HG03097 (cell line): ENCODE measurements around the gene CYCS.
"Not testable (repeated sequence)": the region's sequence is repeated elsewhere in the genome, so short reads cannot be mapped to it uniquely, and the experiment has no call there.

ENCODE experiments used
- ATAC-seq: cut with Tn5 transposase; IDR thresholded peaks from one replicate; pipeline ENCODE4 v1.9.1; 2021; ENCODE audit not compliant: unreplicated experiment, low FRiP score

CYCS gene

DNA sequence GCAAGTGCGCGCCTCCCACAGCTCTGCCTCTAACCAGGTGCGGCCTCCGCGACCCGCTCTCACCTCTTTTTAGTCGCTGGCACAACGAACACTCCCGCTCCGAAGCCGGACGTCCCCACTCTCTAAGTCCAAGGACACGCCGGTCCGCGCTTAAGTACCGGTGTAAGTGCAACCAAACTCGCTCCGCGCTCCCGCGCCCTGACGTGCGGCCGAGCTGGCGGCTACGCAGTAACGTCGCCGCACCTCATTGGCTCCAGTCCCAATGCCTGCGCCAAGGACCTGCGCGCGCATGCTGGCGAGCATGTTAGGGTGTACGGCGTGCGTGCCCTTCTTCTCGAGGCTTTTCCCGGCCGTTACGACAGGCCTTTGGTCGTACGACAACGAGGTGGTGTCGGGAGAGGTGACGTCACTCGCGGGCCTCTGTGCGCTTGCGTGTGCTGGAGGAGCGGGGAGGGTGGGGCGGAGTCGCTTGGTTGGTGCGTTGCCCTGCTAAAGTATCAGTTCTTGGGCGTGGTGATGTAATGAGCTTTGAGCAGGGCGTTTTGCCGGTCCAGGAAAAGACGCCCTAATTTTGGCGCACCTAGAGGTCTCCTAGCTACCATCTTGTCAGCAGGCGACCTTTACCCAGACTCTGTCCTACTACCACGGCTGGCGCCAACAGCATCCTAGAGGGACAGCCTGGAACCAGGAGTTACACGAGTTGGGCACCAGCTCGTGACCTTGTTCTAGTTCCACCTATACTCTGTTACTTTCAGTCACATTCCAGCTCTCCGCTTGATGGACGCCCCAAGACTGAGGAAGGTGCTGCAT, at the start of gene CYCS:
TSS of gene CYCS (minus strand) at position 124 of the 810 bp plus-strand sequence. CDS start 1,141 bp downstream, outside the sequence.
- peak; percentile 92 for ATAC-seq

- no peak for ATAC-seq
Observed at GRCh38 chr7:25173184-25173583, 48.1 kb upstream of the CYCS start.

DNA sequence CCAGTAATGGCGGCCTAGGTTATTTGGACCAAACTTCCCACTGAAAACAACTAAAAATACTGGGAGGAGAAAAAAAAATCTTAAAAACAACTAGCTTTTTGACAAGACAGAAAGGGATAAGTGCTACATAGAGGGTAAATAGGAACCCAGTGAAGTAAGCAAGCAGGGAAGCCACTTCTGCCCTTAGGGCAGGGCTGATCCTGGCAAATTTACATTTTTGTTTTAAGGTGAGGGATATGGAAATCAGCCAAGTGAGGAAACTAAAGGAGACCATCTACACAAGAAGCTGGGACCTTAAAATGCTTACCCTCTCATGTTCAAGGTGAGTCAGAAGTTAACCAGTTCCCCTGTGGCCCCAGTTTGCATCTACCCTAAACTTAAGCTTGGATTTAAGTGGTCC, 46.5 kb upstream of the CYCS start:
- no peak for ATAC-seq

GRCh38 chr7:25171071-25171470, 46.0 kb upstream of the CYCS start:
- ATAC-seq = no peak

DNA sequence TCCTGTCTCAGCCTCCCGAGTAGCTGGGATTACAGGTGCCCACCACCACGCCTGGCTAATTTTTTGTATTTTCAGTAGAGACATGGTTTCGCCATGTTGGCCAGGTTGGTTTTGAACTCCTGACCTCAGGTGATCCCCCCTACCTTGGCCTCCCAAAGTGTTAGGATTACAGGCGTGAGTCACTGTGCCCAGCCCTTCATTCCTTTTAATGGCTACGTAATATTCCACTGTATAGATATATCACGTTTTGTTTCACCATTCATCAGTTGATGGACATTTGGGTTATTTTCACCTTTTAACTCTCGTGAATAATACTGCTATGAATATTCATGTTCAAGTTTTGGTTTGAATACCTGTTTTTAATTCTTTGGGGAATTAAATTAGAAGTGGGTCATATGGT, 44.6 kb upstream of the CYCS start:
- ATAC-seq = no peak

- no peak for ATAC-seq
Observed at GRCh38 chr7:25168145-25168544, 43.1 kb upstream of the CYCS start.

DNA sequence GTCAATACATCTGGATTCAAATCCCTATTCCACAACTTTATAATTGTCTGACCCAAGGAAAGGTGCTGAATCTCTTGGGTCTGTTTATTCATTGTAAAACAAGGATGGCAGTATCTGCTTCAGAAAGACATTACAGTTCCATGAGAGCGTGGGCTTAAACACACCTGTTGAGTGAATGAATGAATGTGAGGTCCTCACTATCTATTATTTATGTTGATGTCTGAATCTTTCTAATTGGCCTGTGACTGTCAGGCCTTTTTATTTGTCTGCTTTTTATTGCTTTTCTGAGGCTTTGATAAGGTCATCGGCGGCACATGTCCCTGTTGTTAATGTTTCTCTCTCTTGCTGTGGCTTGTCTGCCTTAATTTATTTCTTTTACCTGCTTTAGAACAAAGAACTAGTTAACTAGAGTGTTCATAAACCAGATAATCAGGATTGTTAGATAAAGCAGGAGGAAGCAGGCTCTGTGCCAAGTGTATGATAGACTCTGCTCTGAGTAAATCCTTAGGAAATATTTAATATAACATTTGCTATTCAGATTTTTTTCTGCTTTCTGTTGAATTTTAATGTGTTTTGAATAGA, 42.3 kb upstream of the CYCS start:
- ATAC-seq = no peak

DNA sequence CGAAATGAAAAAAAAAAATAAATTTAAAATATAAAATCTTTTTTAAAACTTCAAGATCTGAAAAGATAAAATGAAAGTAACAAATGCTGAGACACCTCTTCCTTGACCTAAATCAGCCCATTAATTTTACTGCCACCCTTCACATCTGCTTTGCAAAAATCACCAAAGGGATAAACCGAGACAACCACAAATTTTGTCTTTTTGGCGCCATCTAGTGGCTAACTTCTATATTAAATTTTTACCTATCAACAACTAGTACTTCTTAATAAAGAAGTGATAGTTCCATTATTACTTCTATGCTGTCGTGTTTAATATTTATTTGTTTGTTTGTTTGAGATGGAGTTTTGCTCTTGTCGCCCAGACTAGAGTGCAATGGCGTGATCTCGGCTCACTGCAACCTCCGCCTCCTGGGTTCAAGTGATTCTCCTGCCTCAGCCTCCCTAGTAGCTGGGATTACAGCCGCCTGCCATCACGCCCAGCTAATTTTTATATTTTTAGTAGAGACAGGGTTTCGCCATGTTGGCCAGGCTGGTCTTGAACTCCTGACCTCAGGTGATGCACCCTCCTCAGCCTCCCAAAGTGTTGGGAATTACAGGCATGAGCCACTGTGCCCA, 35.0 kb upstream of the CYCS start:
- not testable (repeated sequence) for ATAC-seq

- no peak for ATAC-seq
Observed at GRCh38 chr7:25158966-25159365, 33.9 kb upstream of the CYCS start.

DNA sequence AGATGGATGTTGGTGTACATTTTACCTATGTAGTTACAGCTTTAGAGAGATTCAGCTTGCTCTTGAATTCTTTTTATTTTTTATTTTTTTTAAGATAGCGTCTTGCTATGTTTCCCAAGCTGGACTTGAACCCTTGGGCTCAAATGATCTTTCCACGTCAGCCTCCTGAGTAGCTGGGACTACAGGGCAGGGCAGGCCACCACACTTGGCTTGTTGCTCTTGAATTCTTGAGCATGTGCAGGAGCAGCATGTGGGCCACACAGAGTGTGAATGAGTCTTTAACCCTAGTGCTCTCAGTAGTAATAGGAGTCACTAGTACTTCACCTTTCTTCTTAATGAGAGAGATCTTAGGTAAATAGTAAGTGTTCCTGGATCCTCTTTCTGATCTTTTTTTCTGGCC, 26.7 kb upstream of the CYCS start:
- ATAC-seq = no peak

DNA sequence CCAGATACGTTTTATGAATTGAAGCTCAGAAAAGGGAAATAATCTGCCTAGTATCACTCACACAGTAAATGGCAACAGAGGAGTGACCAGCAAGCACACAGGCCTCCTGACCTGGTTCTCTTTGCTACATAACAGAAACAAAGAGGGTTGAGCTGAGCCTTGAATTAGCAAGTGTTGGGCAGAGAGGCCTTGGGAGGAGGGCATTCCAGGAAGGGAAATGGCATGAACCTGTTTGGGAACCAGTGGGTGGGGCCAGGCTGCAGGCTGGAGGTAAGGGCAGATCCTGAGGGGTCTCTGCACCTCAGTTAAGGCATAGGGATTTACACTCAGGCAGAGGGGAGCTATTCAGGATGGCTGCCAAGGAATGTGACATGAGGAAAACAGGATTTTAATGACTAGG, 24.8 kb upstream of the CYCS start:
- ATAC-seq = no peak

GRCh38 chr7:25148772-25149575, 23.9 kb upstream of the CYCS start:
- no peak for ATAC-seq

DNA sequence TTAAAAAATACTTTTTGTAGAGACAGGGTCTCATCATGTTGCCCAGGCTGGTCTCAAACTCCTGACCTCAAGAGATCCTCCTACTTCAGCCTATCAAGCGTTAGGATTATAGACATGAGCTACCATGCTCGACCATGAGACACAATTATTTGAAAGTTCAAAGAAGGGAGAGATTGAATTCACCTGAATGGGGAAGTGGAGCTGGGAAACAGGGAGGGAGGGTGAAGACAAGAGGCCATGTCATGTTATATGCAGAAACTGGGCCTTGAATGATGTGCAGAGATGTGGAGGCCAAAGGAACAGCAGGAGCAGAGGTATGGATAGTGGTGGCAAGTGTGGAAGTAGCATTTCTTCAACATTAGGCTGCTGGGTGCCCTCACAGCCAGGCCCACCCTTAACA, 18.7 kb upstream of the CYCS start:
- no peak for ATAC-seq

DNA sequence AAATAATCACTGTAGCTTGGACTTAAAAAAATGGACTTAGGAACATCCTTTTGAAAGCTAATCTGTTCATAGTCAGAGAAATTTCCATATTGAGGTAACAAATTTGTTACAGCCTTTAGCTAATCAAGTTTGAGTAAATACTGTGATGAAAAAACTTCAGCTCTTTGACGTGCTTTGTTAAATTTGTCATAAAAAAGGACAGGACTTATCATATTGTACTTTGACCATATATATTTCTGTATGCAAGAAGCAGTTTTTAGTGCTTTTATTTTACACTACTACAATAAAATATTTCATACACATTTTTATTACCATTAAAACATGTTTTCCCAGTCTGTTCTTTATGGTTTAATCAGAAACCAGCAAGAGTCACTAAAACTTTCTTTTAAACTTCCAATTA, 14.5 kb upstream of the CYCS start:
- no peak for ATAC-seq

DNA sequence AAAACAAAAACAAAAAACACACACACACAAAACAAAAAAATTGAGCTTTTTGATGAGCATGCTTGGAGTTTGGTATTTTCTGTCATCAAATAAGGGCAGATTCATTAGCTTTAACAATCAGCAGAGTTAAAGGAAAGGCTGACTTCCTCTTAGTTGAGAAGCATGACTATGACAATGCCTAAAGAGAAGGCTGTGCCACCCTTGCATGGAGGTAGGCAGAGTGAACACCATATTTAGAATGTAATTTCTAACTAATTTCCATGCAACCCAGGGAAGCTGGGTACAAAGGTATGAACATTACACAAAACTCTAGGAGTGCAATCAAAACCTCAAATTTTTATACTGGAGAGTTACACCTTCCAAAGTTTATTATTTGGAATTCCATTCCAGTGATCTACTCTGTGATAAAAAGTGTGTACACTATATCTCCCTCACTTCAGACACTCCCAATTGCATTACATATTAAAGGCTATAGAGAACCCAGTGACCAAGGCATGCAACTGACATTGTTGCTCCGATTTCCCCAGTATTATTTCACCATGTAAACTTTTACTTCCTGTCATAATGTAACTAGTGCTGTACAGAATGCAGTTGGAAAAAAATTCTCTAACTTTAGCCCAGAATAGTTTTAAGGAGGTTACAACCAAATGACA, 9.4 kb upstream of the CYCS start:
- ATAC-seq = no peak

DNA sequence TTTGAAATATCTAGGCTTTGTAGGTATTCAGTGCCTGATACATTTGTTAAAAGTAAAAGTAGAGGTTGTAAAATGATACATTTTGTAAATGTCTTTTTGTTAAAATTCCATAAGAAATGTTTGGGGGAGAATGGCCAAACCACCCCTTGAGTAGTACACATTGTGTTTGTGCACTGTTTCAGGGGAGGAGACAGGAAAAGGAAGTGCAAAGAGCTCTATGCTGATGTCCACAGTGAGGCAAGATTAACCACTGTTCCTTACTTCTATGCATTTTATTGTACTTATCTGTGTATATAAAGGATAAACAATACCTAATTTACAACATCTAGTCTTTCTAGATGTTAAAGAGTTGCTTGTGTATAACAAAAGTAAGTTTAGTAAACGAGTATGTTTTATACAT, 7.4 kb upstream of the CYCS start:
- no peak for ATAC-seq

GRCh38 chr7:25126751-25127150, 1.7 kb upstream of the CYCS start:
- ATAC-seq = no peak

DNA sequence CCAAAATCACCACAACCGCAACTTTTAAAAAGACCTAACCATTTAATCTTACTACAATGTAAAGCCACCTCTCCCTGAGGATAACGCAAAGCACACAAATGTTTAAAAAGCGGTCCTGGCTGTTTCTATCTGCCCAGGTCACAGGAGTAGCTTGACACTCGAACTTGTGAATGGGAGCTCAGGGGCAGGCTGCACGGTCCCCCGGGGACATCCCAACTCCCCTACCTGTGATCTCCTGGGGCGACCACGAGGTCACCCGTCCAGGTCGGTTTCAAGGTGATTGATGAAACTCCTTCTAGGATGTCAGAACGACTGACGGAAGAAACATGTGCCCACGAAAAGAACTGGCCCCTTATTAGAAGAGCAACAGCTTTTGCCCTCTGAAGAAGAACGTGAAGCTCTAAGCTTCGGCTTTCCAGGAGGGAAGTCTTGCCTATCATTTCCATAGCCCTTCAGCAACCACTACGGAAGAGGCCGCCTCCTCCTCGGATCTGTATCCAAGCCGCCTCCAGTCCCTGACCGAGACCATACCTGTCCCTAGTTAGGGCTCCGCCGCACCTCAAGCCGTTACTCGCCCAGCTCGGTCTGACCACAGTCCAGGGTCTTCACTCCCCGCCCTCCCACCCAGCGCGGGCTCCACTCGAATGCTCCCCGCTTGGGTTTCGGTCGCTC, 459 bp downstream of the CYCS start:
- ATAC-seq = no peak

GRCh38 chr7:25122373-25122772, 2.7 kb downstream of the CYCS start:
- no peak for ATAC-seq

DNA sequence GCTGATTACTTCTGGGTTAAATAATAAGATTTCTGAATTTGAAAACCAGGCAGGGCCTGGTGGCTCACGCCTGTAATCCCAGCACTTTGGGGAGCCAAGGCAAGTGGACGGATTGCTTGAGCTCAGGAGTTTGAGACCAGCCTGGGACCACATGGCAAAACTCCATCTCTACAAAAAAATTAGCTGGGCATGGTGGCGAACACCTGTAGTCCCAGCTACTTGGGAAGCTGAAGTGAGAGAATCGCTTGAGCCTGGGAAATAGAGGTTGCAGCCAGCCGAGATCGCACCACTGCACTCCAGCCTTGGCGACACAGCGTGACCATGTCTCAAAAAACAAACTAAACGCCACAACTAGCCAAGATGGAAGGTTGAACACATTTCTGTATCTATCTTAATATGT, 3.5 kb downstream of the CYCS start:
- ATAC-seq = no peak
